ENCODE measurements around the gene RBM41. TPM values are rescaled to one million over a fixed set of nuclear protein-coding genes. Genes with fewer than 3 reads are reported as not detected.

RBM41 gene
- total RNA-seq, 5 donors from 2014 or later (not counting 1 experiment from before 2014, with no cell fraction given): 13.4 to 26.2 (median 18.9) TPM

GRCh38 chrX:107154787-107155620, 36.4 kb upstream of the RBM41 start:
- ATAC-seq (replicated peaks in 1 of 4): peak in 3 of 4 experiments; percentile 61 to 79 (median 76)
- Mint-ChIP-seq H3K4me3 (peak overlapping the region; percentile 64 to 75 (median 72)), H3K36me3 (no peaks in the 10 kb centered on the region), H3K9me3 (no peaks in the 10 kb centered on the region), H3K27ac (peak overlapping the region; percentile 2 to 67), H3K4me1 (peaks cover 0 to 12% (median 3%) of the 10 kb centered on the region in 3 donors), H3K27me3 (peaks cover 0 to 7% of the 10 kb centered on the region in 2 donors)
- Histone ChIP-seq H3K27ac (ENCODE audit: low read length) (no peak overlapping the region), H3K4me1 (ENCODE audit: control insufficient read depth in 1 of 2, extremely low read depth in 1 of 2, insufficient read depth in 2 of 2, low read length in 2 of 2) (peaks cover 2 to 4% of the 10 kb centered on the region in 2 experiments), H3K4me3 (ENCODE audit: control insufficient read depth in 1 of 2, extremely low read depth in 1 of 2, low read length in 1 of 2) (no peak overlapping the region), H3K9me3 (no peaks in the 10 kb centered on the region), H3K36me3 (ENCODE audit: control insufficient read depth in 2 of 2, extremely low read depth in 1 of 2, insufficient read depth in 1 of 2, low read length in 1 of 2) (no peaks in the 10 kb centered on the region), H3K27me3 (replicated peaks in 1 of 2; ENCODE audit: control insufficient read depth in 2 of 2, extremely low read depth in 1 of 2, insufficient read depth in 2 of 2, low read length in 1 of 2) (no peaks in the 10 kb centered on the region)
- ChIA-PET POLR2A (interaction anchor here in 1 of 2 donors (0.5 to 0.6 kb wide), 2 partner anchors 39 to 209 kb away, joined by 3 read pairs; no protein-coding TSS in a partner anchor), CTCF (no interaction called here)
- WGBS (ENCODE audit: insufficient coverage): 100% methylated on average over 1 of the region's 6 CpGs
- peak in 2 of 35 experiments; percentile 1 to 11 for DNase-seq

- CTCF ChIA-PET: interaction anchor here in 1 of 2 donors (0.5 kb wide), 1 partner anchor 639 kb away, joined by 4 read pairs; no protein-coding TSS in a partner anchor
- Histone ChIP-seq H3K27me3 (replicated peaks in 1 of 2; ENCODE audit: control insufficient read depth in 2 of 2, extremely low read depth in 1 of 2, insufficient read depth in 2 of 2, low read length in 1 of 2) (no peaks in the 10 kb centered on the region), H3K27ac (ENCODE audit: low read length) (no peak overlapping the region), H3K4me3 (ENCODE audit: control insufficient read depth in 1 of 2, extremely low read depth in 1 of 2, low read length in 1 of 2) (no peak overlapping the region), H3K4me1 (ENCODE audit: control insufficient read depth in 1 of 2, extremely low read depth in 1 of 2, insufficient read depth in 2 of 2, low read length in 2 of 2) (peaks cover 2 to 4% of the 10 kb centered on the region in 2 experiments), H3K36me3 (ENCODE audit: control insufficient read depth in 2 of 2, extremely low read depth in 1 of 2, insufficient read depth in 1 of 2, low read length in 1 of 2) (no peaks in the 10 kb centered on the region), H3K9me3 (no peaks in the 10 kb centered on the region)
- POLR2A ChIA-PET: no interaction called here
- H3K4me3 Mint-ChIP-seq: no peak overlapping the region
- H3K36me3 Mint-ChIP-seq: no peaks in the 10 kb centered on the region
- H3K4me1 Mint-ChIP-seq: peaks cover 0 to 12% (median 3%) of the 10 kb centered on the region in 3 donors
- no CpG with 5 or more reads among the region's 5 CpGs for WGBS (ENCODE audit: insufficient coverage)
- no peak for DNase-seq
- no peaks in the 10 kb centered on the region for H3K9me3 Mint-ChIP-seq
- no peak for ATAC-seq (replicated peaks in 1 of 4)
- H3K27ac Mint-ChIP-seq: no peak overlapping the region
- H3K27me3 Mint-ChIP-seq: peaks cover 0 to 7% of the 10 kb centered on the region in 2 donors
Observed at GRCh38 chrX:107153005-107153404, 34.4 kb upstream of the RBM41 start.

- no peaks in the 10 kb centered on the region for H3K36me3 Mint-ChIP-seq
- peaks cover 0 to 2% of the 10 kb centered on the region in 2 experiments for H3K4me1 ChIP-seq (ENCODE audit: control insufficient read depth in 1 of 2, extremely low read depth in 1 of 2, insufficient read depth in 2 of 2, low read length in 2 of 2)
- ChIA-PET CTCF (no interaction called here), POLR2A (no interaction called here)
- no peak for DNase-seq
- H3K27ac ChIP-seq (ENCODE audit: low read length): no peak overlapping the region
- H3K4me3 ChIP-seq (ENCODE audit: control insufficient read depth in 1 of 2, extremely low read depth in 1 of 2, low read length in 1 of 2): no peak overlapping the region
- H3K9me3 ChIP-seq: no peaks in the 10 kb centered on the region
- peaks cover 0 to 7% (median 0%) of the 10 kb centered on the region in 3 donors for H3K4me1 Mint-ChIP-seq
- no peaks in the 10 kb centered on the region for H3K36me3 ChIP-seq (ENCODE audit: control insufficient read depth in 2 of 2, extremely low read depth in 1 of 2, insufficient read depth in 1 of 2, low read length in 1 of 2)
- no peak for ATAC-seq (replicated peaks in 1 of 4)
- H3K27me3 ChIP-seq (replicated peaks in 1 of 2; ENCODE audit: control insufficient read depth in 2 of 2, extremely low read depth in 1 of 2, insufficient read depth in 2 of 2, low read length in 1 of 2): no peaks in the 10 kb centered on the region
- H3K9me3 Mint-ChIP-seq: no peaks in the 10 kb centered on the region
- H3K27me3 Mint-ChIP-seq: peaks cover 0 to 13% of the 10 kb centered on the region in 2 donors
- H3K4me3 Mint-ChIP-seq: no peak overlapping the region
- H3K27ac Mint-ChIP-seq: no peak overlapping the region
Observed at GRCh38 chrX:107146670-107147069, 28.0 kb upstream of the RBM41 start.

GRCh38 chrX:107135965-107136307, 17.3 kb upstream of the RBM41 start:
- DNase-seq: no peak
- Mint-ChIP-seq H3K4me1 (peaks cover 0 to 14% (median 5%) of the 10 kb centered on the region in 3 donors), H3K27ac (peak overlapping the region; percentile 9 to 86), H3K4me3 (no peak overlapping the region), H3K36me3 (no peaks in the 10 kb centered on the region), H3K27me3 (peaks cover 0 to 8% of the 10 kb centered on the region in 2 donors), H3K9me3 (no peaks in the 10 kb centered on the region)
- Histone ChIP-seq H3K4me3 (ENCODE audit: control insufficient read depth in 1 of 2, extremely low read depth in 1 of 2, low read length in 1 of 2) (no peak overlapping the region), H3K36me3 (ENCODE audit: control insufficient read depth in 2 of 2, extremely low read depth in 1 of 2, insufficient read depth in 1 of 2, low read length in 1 of 2) (no peaks in the 10 kb centered on the region), H3K27ac (ENCODE audit: low read length) (no peak overlapping the region), H3K27me3 (replicated peaks in 1 of 2; ENCODE audit: control insufficient read depth in 2 of 2, extremely low read depth in 1 of 2, insufficient read depth in 2 of 2, low read length in 1 of 2) (no peaks in the 10 kb centered on the region), H3K4me1 (ENCODE audit: control insufficient read depth in 1 of 2, extremely low read depth in 1 of 2, insufficient read depth in 2 of 2, low read length in 2 of 2) (no peaks in the 10 kb centered on the region), H3K9me3 (no peaks in the 10 kb centered on the region)
- ChIA-PET CTCF (no interaction called here), POLR2A (no interaction called here)
- no CpG with 5 or more reads among the region's 1 CpG for WGBS (ENCODE audit: insufficient coverage)
- no peak for ATAC-seq (replicated peaks in 1 of 4)

- Histone ChIP-seq H3K36me3 (ENCODE audit: control insufficient read depth in 2 of 2, extremely low read depth in 1 of 2, insufficient read depth in 1 of 2, low read length in 1 of 2) (no peaks in the 10 kb centered on the region), H3K4me3 (ENCODE audit: control insufficient read depth in 1 of 2, extremely low read depth in 1 of 2, low read length in 1 of 2) (no peak overlapping the region), H3K27ac (ENCODE audit: low read length) (no peak overlapping the region), H3K4me1 (ENCODE audit: control insufficient read depth in 1 of 2, extremely low read depth in 1 of 2, insufficient read depth in 2 of 2, low read length in 2 of 2) (no peaks in the 10 kb centered on the region), H3K27me3 (replicated peaks in 1 of 2; ENCODE audit: control insufficient read depth in 2 of 2, extremely low read depth in 1 of 2, insufficient read depth in 2 of 2, low read length in 1 of 2) (no peaks in the 10 kb centered on the region), H3K9me3 (no peaks in the 10 kb centered on the region)
- no CpG with 5 or more reads among the region's 5 CpGs for WGBS (ENCODE audit: insufficient coverage)
- ChIA-PET CTCF (no interaction called here), POLR2A (no interaction called here)
- peak overlapping the region in 1 of 2 donors; percentile 86 for H3K27ac Mint-ChIP-seq
- H3K36me3 Mint-ChIP-seq: no peaks in the 10 kb centered on the region
- ATAC-seq (replicated peaks in 1 of 4) (peak in 3 of 4 experiments; percentile 60 to 90 (median 87)), DNase-seq (peak in 1 of 35 experiments; percentile 2)
- H3K9me3 Mint-ChIP-seq: no peaks in the 10 kb centered on the region
- H3K4me3 Mint-ChIP-seq: no peak overlapping the region
- peaks cover 0 to 14% (median 5%) of the 10 kb centered on the region in 3 donors for H3K4me1 Mint-ChIP-seq
- H3K27me3 Mint-ChIP-seq: peaks cover 0 to 8% of the 10 kb centered on the region in 2 donors
Observed at GRCh38 chrX:107135049-107135964, 16.7 kb upstream of the RBM41 start.

GRCh38 chrX:107123750-107124149, 5.1 kb upstream of the RBM41 start:
- H3K4me3 ChIP-seq (ENCODE audit: control insufficient read depth in 1 of 2, extremely low read depth in 1 of 2, low read length in 1 of 2): no peak overlapping the region
- no peak overlapping the region for H3K27ac Mint-ChIP-seq
- DNase-seq (no peak), ATAC-seq (replicated peaks in 1 of 4) (no peak)
- H3K36me3 ChIP-seq (ENCODE audit: control insufficient read depth in 2 of 2, extremely low read depth in 1 of 2, insufficient read depth in 1 of 2, low read length in 1 of 2): no peaks in the 10 kb centered on the region
- CTCF ChIA-PET: no interaction called here
- H3K4me1 Mint-ChIP-seq: peaks cover 0 to 7% (median 7%) of the 10 kb centered on the region in 3 donors
- H3K27me3 ChIP-seq (replicated peaks in 1 of 2; ENCODE audit: control insufficient read depth in 2 of 2, extremely low read depth in 1 of 2, insufficient read depth in 2 of 2, low read length in 1 of 2): no peaks in the 10 kb centered on the region
- H3K36me3 Mint-ChIP-seq: no peaks in the 10 kb centered on the region
- no peaks in the 10 kb centered on the region for H3K9me3 Mint-ChIP-seq
- no peak overlapping the region for H3K27ac ChIP-seq (ENCODE audit: low read length)
- no peaks in the 10 kb centered on the region for H3K9me3 ChIP-seq
- peaks cover 2 to 4% of the 10 kb centered on the region in 2 experiments for H3K4me1 ChIP-seq (ENCODE audit: control insufficient read depth in 1 of 2, extremely low read depth in 1 of 2, insufficient read depth in 2 of 2, low read length in 2 of 2)
- POLR2A ChIA-PET: no interaction called here
- peaks cover 0 to 32% of the 10 kb centered on the region in 2 donors for H3K27me3 Mint-ChIP-seq
- H3K4me3 Mint-ChIP-seq: no peak overlapping the region

Data from T-cell (primary cell).